SIG-M5 (cell line): ENCODE data around the gene CLSTN2.

ENCODE experiments used
- DNase-seq: peaks from one replicate; lab custom pipeline; 2025; lab: John Stamatoyannopoulos, UW

CLSTN2 gene

DNA sequence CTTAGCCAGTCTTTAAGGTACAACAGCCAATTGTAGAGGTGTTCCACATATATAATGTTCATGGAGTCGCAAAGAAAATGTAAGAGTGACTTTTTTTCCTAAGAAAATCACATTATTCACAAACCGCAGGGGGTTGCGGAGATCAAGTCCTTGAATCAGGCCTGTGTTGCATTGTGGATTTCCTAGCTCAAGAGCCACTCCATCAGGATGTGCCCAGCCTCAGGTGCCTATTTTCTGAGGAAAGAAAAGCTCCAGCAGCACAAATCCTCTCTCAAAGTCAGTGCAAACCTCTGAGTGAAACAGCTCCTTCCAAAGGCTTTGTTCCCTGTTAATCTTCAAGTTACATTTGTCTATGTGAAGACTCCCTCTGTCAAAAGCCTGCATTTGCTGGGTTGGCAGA is 349.4 kb downstream of the CLSTN2 start:
- no peak for DNase-seq

DNA sequence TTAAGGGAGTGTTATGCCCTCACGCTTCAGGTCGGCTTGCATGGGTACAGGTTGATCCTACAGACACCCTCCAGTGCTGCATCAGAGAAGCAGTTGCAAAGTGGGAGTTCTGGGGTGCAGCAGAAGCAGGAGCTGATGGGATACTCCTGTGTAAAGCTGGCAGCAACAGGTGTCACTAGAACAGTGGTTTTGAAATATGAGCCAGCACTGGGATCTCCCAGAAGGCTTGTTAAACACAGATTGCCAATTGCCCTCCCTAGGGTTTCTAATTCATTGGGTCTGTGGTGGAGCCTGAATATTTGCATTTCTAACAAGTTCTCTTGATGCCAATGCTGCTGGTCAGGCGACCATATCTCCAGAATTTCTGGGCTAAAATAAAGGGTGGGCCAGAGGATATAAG is 350.4 kb downstream of the CLSTN2 start:
- DNase-seq, result no peak

- DNase-seq, result no peak
Measured at GRCh38 chr3:140288595-140288994, 353.6 kb downstream of the CLSTN2 start.

DNA sequence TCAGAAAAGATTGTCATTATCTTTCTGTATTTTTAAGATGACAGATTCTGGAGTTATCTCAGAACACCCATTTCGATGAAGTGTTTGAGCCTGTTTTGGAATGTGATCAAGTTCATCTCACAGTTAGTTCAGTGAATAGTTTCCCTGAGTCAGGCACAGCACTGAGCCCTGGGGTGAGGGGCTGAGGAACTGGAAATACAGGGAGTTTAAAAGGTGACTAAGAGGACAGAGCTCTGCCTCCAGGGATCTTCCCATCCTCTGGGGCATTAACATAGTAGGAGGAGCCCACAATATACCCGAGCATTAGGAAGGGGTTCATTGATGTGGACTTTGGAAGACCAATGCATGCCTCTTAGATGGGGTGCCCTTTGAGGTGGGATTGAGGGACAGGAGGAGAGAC is 355.1 kb downstream of the CLSTN2 start:
- no peak for DNase-seq

DNA sequence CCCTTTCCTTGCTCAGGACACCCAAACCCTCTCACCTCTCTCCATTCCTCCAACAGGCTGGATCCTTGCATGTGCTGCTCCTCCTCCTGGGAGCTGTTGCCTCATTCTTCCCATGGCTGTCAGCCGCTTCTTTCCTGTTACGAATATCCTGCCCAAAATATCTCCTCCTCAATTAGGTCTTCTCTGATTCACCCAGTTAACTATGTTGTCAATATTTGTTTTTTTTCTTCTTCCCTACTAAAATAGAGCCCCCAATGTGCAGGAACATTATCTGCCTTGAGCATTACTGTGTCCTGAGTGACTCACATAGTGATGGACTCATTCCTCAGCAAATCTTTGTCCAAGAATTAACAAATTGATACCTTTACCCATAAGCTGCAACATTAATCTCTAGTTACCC is 357.2 kb downstream of the CLSTN2 start:
- no peak for DNase-seq

DNA sequence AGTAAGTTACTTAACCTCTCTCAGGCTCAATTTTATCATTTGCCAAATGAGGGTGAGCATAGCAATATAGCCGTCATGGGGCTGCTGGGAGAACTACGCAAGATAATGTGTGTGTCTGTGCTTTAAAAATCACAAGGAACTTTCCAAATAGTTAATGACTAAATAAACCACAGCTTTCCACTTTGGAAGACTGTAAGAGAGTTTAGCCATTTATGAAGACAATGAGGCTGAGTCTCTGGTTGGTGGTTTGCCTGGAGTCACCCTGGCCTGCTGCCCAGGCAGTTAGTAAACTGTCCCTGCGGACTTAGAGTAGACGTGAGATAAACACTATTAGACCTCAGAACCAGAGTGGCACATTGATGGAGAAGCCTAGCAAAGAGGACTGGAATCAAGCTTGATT is 357.7 kb downstream of the CLSTN2 start:
- DNase-seq, result no peak

DNA sequence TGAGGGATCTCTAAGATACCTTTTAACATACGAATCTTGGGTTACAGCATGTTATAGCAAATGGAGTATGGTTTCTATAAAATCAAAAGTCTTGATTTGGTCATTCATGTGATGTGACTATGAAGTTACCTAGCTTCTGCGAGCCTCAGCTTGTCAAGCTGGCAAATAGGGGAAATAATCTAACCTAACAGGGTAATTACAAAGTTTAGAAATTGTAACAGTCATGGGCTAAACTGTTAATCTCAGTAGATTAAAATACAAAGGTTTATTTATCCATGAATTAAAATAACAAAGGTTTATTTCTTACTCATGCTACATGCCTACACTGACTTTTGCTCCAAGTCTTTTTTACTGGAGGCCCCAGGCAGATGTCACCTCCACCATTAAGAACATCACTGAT is 359.1 kb downstream of the CLSTN2 start:
- no peak for DNase-seq

DNA sequence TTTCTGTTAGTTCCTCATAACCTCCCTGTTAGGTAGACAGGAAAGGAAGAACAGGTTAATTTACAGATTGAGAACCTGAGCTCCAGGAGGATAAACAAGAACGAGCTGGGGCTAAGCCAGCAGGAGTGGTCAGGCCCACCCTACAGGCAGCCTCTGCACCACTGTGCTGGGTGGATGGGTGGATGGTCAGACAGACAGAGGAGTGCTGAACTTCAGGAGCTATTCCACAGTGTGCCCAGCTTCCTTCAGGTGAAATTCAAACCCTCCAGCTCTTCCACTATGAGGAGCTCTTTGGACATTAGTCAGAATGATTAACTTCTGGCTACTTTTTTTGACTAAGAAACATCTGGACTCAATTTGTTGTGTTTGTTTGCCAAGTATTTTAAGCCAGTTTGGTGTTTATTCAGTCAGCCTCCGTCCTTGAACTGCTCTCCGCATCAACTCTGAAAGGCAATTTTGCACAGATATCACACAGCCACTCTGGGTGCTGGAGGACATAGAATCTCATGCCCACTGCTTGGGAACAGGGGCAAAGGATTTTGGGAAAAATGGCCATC is 361.9 kb downstream of the CLSTN2 start:
- no peak for DNase-seq

GRCh38 chr3:140298043-140298442 is 363.1 kb downstream of the CLSTN2 start:
- DNase-seq, result no peak

DNA sequence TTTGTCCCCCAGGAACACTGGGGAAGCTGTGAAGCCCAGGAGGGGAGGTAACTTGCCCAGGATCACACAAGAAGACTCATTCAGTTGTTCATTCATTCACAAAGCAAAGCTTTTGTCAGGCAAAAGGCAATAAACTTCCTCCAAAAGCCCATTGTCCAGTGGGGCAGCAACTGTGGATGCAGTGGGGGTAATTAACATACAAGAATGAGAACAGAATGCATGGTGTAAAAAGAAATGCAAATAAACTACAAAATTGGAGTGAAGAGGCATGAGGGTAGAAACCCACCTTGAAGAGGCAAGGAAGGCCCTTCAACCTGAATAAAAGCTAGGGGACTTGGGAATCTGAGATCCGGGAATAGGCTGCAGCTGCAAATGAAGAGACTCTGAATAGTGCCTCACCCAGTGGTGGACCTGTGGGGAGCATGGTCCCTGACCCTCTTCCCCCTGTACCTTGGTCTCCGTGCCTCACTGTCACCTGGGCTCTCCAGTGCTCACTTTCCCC is 363.6 kb downstream of the CLSTN2 start:
- DNase-seq, result no peak

GRCh38 chr3:140303875-140304274 is 368.9 kb downstream of the CLSTN2 start:
- no peak for DNase-seq

- DNase-seq, result no peak
Measured at GRCh38 chr3:140308535-140308934, 373.6 kb downstream of the CLSTN2 start.

DNA sequence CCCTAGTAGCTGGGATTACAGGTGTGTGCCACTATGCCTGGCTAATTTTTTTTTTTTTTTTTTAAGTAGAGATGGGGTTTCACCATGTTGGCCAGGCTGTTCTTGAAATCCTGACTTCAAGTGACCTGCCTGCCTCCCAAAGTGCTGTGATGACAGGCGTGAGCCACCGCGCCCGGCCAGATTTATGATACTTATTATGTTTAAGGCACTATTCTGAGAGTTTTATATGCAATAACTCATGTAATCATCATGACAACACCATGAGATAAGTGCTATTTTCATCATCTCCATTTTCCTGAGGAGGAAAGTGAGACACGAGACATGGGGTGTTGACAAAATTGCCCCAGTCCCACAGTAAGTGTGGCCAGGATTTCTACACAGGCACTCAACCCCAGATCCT is 376.4 kb downstream of the CLSTN2 start:
- DNase-seq, result no peak

GRCh38 chr3:140315955-140316354 is 381.0 kb downstream of the CLSTN2 start:
- DNase-seq, result no peak

DNA sequence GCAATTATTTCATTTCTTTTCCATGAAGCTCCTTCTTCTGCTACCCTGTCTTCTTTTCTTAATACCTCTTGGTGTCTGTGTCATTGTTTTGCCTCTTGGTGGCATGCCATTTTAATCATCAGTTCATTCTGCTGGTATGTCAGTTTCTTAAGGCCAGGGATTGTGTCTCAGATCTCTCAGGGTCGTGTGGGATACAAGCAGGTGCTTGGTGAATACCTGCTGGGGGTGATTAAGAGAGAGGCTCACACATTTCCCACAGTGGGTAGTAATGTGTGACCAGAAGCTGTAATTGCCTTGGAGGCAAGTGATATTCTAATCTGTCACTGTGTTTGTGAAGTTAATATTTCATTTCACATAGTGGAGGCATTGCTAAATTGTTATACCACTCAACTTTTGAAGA is 381.5 kb downstream of the CLSTN2 start:
- DNase-seq, result no peak

- DNase-seq, result no peak
Measured at GRCh38 chr3:140316868-140317400, 381.9 kb downstream of the CLSTN2 start.

GRCh38 chr3:140319739-140320138 is 384.8 kb downstream of the CLSTN2 start:
- DNase-seq, result no peak

DNA sequence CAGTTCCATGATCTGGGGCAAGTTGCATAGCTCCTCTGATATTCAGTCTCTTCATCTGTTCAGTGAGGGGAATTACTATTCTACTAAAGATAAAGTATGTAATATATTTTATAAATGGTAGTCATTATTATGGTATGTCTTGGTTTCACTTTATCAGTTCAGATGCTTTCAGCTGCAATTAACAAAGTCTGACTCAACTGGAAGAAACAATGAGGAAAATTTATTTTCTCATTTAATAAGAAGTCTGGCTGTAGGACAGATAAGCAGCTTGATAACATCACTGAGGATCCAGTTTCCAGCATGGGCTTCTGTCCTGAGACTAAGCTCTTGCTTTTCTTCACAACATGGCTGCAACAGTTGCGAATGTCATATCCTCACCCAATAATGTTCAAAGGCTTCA is 388.6 kb downstream of the CLSTN2 start:
- DNase-seq, result no peak

- no peak for DNase-seq
Measured at GRCh38 chr3:140332131-140332530, 397.1 kb downstream of the CLSTN2 start.

GRCh38 chr3:140334132-140334929 is 399.3 kb downstream of the CLSTN2 start:
- DNase-seq, result no peak

GRCh38 chr3:140336465-140336864 is 401.5 kb downstream of the CLSTN2 start:
- no peak for DNase-seq

GRCh38 chr3:140338916-140339315 is 403.9 kb downstream of the CLSTN2 start:
- DNase-seq, result no peak

- no peak for DNase-seq
Measured at GRCh38 chr3:140341203-140341602, 406.2 kb downstream of the CLSTN2 start.
